Stimulated activated naive CD8-positive, alpha-beta T cell treated with anti-CD3 and anti-CD28 coated beads, Interleukin-15, Interleukin-2, amounts not matched to agents 100 ng/mL and 50 ng/mL, for 24 hours (primary cell): ENCODE measurements around the gene SLIT3.

Experiments
- H3K27ac Mint-ChIP-seq: one replicate; pipeline ENCODE4 v1.8.0; 2021; ENCODE audit warnings: mild to moderate bottlenecking, mixed read lengths
- H3K27me3 Mint-ChIP-seq: one replicate; pipeline ENCODE4 v1.8.0; 2021; ENCODE audit warnings: mixed read lengths
- H3K36me3 Mint-ChIP-seq: one replicate; pipeline ENCODE4 v1.8.0; 2021; ENCODE audit warnings: low read depth, mixed read lengths
- H3K4me1 Mint-ChIP-seq: one replicate; pipeline ENCODE4 v1.8.0; 2021; ENCODE audit warnings: low read depth, mixed read lengths
- H3K4me3 Mint-ChIP-seq: one replicate; pipeline ENCODE4 v1.8.0; 2021; ENCODE audit warnings: mild to moderate bottlenecking, mixed read lengths
- H3K9me3 Mint-ChIP-seq: one replicate; pipeline ENCODE4 v1.8.0; 2021; ENCODE audit warnings: mixed read lengths

The SLIT3 gene

DNA sequence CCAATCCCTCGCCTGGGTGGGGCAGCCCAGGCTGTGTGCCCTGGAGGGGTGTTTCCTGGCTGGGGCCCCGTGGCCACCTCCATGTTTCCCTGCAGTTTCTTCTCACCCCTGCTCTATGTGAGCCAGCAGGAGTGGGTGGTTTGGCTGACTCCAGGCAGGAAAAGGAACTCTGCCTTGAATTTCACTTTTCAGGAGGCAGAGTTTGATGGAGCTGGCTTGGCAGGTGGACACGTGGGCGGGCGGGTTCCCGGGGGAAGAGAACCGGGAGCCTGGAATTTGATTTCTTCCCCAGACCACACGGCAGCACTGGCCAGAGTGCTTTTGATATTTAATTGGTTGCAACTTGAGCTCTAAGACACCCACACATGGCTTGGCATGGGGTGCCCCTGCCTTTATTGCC lies 601.9 kb downstream of the SLIT3 start:
- Mint-ChIP-seq H3K9me3 (no peaks in the 10 kb centered on the region), H3K36me3 (no peaks in the 10 kb centered on the region), H3K27me3 (no peaks in the 10 kb centered on the region), H3K4me1 (no peaks in the 10 kb centered on the region), H3K4me3 (no peak overlapping the region), H3K27ac (no peak overlapping the region)

GRCh38 chr5:168697034-168697720 lies 603.8 kb downstream of the SLIT3 start:
- Mint-ChIP-seq H3K36me3 (no peaks in the 10 kb centered on the region), H3K4me1 (no peaks in the 10 kb centered on the region), H3K27me3 (no peaks in the 10 kb centered on the region), H3K4me3 (no peak overlapping the region), H3K27ac (no peak overlapping the region), H3K9me3 (no peaks in the 10 kb centered on the region)

DNA sequence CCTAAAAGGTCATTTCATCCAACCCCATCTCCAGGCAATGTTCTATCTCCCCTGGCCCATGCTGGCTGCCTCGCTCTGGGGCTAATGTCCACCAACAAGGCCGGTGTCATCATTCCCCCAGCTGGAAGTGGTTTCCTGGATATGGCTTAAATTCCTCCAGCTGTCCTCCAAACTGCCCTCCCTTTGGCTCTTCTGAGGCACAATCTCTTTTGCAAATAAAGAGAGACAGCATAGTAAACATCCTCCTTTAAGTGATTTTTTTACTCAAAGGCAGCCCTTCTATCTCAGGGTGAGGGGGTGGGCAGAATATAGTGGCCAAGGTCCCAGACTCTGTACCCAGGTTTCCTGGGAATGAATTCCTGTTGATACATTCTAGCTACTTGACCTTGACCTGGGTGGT lies 604.3 kb downstream of the SLIT3 start:
- no peak overlapping the region for H3K4me3 Mint-ChIP-seq
- H3K27ac Mint-ChIP-seq = no peak overlapping the region
- no peaks in the 10 kb centered on the region for H3K27me3 Mint-ChIP-seq
- H3K4me1 Mint-ChIP-seq = no peaks in the 10 kb centered on the region
- no peaks in the 10 kb centered on the region for H3K36me3 Mint-ChIP-seq
- H3K9me3 Mint-ChIP-seq = no peaks in the 10 kb centered on the region

DNA sequence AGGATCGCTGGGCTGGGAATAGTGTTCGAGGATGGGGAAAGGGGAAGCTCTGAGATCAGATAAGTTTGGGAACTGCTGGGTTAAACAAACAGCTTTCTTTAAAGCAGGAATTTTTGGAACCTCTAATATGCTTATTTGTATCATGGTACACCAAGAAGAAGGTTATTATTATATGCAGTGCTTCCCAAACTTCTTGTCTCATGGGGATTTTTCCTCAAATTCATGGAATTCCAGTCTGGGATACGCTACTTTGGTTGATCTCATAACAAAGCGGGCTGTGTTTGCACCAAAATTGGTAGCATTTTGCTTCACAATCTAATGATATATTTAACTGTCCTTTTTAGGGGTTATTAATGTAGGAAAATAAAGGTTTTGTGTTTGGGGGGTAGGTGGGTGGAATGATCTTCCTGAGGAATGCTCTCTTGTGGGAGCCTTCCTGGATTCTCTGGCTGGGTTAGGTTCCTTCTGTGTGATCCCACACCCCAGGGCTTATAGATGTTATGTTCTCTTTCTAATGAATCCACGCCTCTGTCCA lies 605.6 kb downstream of the SLIT3 start:
- H3K27me3 Mint-ChIP-seq = no peaks in the 10 kb centered on the region
- no peaks in the 10 kb centered on the region for H3K4me1 Mint-ChIP-seq
- H3K4me3 Mint-ChIP-seq = no peak overlapping the region
- no peaks in the 10 kb centered on the region for H3K36me3 Mint-ChIP-seq
- H3K9me3 Mint-ChIP-seq = no peaks in the 10 kb centered on the region
- no peak overlapping the region for H3K27ac Mint-ChIP-seq

DNA sequence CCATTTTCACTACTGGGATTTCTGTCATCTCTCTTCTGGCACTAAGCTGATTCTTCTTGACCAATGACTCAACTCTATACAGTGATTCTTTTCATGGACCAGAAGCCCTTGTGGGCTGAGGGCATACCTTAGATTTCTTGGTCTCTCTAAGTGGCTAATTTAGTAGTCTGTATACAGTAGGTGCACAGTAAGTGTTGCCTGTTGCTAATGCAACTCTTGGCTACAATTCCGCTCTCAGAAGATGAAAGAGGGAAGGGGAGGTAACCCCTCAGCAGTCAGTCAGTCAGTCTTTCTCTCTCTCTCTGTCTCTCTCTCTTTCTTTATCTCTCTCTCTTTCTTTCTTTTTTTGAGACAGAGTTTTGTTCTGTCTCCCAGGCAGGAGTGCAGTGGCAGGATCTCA lies 606.6 kb downstream of the SLIT3 start:
- no peaks in the 10 kb centered on the region for H3K4me1 Mint-ChIP-seq
- H3K36me3 Mint-ChIP-seq = no peaks in the 10 kb centered on the region
- H3K9me3 Mint-ChIP-seq = no peaks in the 10 kb centered on the region
- H3K27me3 Mint-ChIP-seq = no peaks in the 10 kb centered on the region
- H3K27ac Mint-ChIP-seq = no peak overlapping the region
- no peak overlapping the region for H3K4me3 Mint-ChIP-seq

DNA sequence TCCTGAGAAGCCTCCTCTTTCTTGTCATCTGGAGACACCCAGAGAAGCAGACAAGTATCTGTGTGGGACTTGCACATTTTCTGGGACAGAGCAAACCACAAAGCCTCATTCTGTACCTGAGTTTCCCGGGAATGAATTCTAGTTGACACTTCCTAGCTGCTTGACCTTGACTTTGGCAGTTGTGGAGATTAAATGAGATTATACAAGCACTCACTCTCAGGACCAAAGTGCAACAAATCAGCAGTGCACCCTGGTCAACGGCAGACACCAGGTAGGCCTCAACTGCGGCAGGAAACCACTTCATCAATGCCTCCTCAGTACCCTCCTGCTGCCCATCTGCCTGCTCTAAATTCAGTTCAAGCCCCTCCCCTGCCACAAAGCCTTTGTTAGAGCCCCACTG lies 607.1 kb downstream of the SLIT3 start:
- Mint-ChIP-seq H3K36me3 (no peaks in the 10 kb centered on the region), H3K27ac (no peak overlapping the region), H3K27me3 (no peaks in the 10 kb centered on the region), H3K4me3 (no peak overlapping the region), H3K4me1 (no peaks in the 10 kb centered on the region), H3K9me3 (no peaks in the 10 kb centered on the region)

- no peaks in the 10 kb centered on the region for H3K4me1 Mint-ChIP-seq
These were observed 607.6 kb downstream of the SLIT3 start for GRCh38 chr5:168693297-168693696.

GRCh38 chr5:168691891-168692290 lies 609.0 kb downstream of the SLIT3 start:
- Mint-ChIP-seq H3K9me3 (no peaks in the 10 kb centered on the region), H3K4me1 (no peaks in the 10 kb centered on the region), H3K36me3 (no peaks in the 10 kb centered on the region), H3K27ac (no peak overlapping the region), H3K4me3 (no peak overlapping the region), H3K27me3 (no peaks in the 10 kb centered on the region)

More at GRCh38 chr5:168693297-168693696, 607.6 kb downstream of the SLIT3 start:
- Mint-ChIP-seq H3K9me3 (no peaks in the 10 kb centered on the region), H3K27me3 (no peaks in the 10 kb centered on the region), H3K4me3 (no peak overlapping the region), H3K36me3 (no peaks in the 10 kb centered on the region), H3K27ac (no peak overlapping the region)

DNA sequence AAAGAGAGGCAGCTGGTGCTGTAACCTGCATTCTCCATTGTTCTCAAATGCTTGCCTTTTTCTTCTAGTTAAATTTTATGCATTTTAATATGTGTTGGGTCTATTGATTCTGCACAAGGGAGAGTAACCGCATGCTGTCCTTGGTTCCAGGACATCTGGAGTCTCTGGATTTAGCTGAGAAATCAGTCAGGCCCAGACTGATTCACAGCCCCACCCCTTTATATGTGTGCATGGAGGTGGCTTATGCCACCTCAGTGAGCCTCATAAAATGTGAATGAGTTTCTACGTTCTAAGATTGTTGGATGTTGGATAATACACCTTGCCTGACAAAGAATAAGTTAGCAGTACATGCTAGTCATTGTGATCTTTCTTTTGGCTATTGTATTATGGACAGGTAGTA lies 611.7 kb downstream of the SLIT3 start:
- H3K4me3 Mint-ChIP-seq = no peak overlapping the region
- no peak overlapping the region for H3K27ac Mint-ChIP-seq
- H3K4me1 Mint-ChIP-seq = no peaks in the 10 kb centered on the region
- H3K9me3 Mint-ChIP-seq = no peaks in the 10 kb centered on the region
- no peaks in the 10 kb centered on the region for H3K36me3 Mint-ChIP-seq
- no peaks in the 10 kb centered on the region for H3K27me3 Mint-ChIP-seq

GRCh38 chr5:168686837-168687236 lies 614.1 kb downstream of the SLIT3 start:
- peaks cover 13% of the 10 kb centered on the region for H3K4me1 Mint-ChIP-seq
- H3K27me3 Mint-ChIP-seq = no peaks in the 10 kb centered on the region
- no peaks in the 10 kb centered on the region for H3K36me3 Mint-ChIP-seq
- no peak overlapping the region for H3K27ac Mint-ChIP-seq
- no peak overlapping the region for H3K4me3 Mint-ChIP-seq
- H3K9me3 Mint-ChIP-seq = no peaks in the 10 kb centered on the region

DNA sequence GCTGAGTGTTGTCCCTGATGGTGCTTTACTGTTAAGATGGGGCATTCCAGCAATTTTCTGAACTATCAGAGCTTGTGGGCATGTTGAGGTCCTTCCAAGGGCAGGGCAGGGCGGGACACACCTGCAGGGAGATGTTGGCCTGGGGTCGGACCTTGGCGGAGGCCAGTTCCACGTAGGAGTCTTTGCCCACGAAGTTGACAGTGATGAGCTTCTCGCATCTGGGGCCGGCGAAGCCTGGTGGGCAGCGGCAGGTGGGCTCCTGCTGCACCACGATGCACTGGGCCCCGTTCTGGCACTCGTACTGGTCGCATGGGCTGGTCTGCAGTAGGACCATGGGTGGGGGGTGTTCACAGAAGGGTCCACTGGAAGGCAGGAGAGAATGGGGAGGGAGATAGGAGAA lies 615.4 kb downstream of the SLIT3 start:
- Mint-ChIP-seq H3K9me3 (no peaks in the 10 kb centered on the region), H3K27me3 (no peaks in the 10 kb centered on the region), H3K27ac (no peak overlapping the region), H3K4me3 (no peak overlapping the region), H3K36me3 (no peaks in the 10 kb centered on the region), H3K4me1 (peaks cover 13% of the 10 kb centered on the region)

- H3K36me3 Mint-ChIP-seq = no peaks in the 10 kb centered on the region
- peak overlapping the region; percentile 72 for H3K27ac Mint-ChIP-seq
- peaks cover 13% of the 10 kb centered on the region for H3K4me1 Mint-ChIP-seq
- no peak overlapping the region for H3K4me3 Mint-ChIP-seq
- no peaks in the 10 kb centered on the region for H3K27me3 Mint-ChIP-seq
- H3K9me3 Mint-ChIP-seq = no peaks in the 10 kb centered on the region
These were observed 617.0 kb downstream of the SLIT3 start for GRCh38 chr5:168683927-168684295.

DNA sequence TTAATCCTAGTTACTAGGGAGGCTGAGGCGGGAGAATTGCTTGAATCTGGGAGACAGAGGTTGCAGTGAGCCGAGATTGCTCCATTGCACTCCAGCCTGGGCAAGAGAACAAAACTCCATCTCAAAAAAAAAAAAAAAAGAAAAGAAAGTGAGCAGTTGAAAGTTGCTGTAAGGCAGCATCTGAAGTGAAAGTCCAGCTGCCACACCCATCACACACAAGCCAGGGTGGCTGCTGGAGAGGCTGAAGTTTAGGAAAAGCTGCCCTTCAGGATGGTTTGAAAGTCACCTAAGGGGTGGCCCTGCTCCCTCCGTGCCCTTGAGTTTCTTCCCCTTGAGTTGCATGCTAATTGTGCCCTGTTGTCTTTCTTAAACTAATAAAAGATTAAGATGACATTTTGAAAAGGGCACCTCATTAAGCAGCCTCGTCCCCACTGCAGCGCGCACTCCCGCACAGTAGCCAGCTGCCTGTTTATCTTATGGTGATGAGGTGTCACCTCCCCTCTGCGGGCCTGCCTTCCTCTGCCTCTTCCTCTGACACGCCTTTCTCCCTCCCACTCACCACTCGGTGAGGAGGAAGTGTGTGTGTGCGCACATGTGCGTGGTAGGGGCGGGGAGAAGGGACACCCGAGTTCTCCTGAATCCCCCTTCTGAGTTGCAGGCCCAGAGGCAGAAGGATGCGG lies 617.6 kb downstream of the SLIT3 start:
- H3K27me3 Mint-ChIP-seq = no peaks in the 10 kb centered on the region
- no peak overlapping the region for H3K4me3 Mint-ChIP-seq
- H3K4me1 Mint-ChIP-seq = peaks cover 13% of the 10 kb centered on the region
- H3K9me3 Mint-ChIP-seq = no peaks in the 10 kb centered on the region
- H3K27ac Mint-ChIP-seq = peak overlapping the region; percentile 72
- no peaks in the 10 kb centered on the region for H3K36me3 Mint-ChIP-seq

DNA sequence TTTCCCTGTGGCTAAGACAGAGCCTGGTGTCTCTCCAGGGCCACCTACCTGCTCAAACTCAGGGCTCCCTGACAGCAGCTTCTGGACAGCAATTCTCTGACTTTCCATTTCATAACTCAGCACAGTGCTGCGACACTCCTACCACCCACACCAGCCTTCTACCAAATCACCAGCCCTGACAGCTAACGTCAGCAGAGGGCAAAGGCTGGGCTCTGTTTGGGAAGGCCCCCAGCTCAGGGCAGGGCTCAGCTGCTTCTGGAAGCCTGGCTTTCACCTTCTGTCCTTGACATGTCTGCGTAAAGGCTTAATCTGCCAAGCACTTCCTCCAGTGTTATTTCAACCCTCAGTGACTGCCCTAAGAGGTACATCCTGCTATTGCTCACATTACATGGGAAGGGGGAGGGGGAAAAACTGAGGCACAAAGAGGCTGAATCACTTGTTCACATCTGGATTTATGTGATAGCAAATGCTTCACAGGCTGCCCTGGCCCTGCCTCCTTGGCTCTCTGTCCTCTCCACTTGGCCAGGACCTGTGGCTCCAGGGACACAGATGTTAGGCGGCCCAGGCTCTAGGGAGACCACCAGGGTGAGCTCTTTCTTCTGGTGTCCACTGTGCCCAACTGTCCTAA lies 619.3 kb downstream of the SLIT3 start:
- Mint-ChIP-seq H3K27ac (peak overlapping the region; percentile 4), H3K36me3 (no peaks in the 10 kb centered on the region), H3K9me3 (no peaks in the 10 kb centered on the region), H3K4me1 (peaks cover 13% of the 10 kb centered on the region), H3K27me3 (no peaks in the 10 kb centered on the region), H3K4me3 (no peak overlapping the region)

DNA sequence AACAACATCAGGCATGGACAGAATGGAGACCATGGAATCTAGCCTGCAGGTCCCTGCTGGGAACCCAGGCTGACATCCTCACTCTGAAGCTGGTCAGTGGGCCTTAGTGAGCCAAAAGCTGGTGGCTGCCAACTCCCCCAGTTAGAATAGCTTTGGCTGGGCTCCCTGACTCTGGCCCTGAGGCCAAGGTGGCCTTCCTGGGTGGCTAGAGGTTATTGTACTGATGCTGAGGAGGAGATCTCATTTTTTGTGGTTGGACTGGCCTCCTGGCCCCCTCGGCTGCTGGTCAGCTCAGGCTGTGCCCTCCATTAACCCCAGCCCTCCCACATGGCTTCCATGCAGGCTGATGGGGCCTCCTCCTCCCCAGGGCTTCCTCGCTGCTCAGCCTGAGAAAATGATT lies 620.5 kb downstream of the SLIT3 start:
- Mint-ChIP-seq H3K9me3 (no peaks in the 10 kb centered on the region), H3K36me3 (no peaks in the 10 kb centered on the region), H3K27ac (no peak overlapping the region), H3K27me3 (no peaks in the 10 kb centered on the region), H3K4me3 (no peak overlapping the region), H3K4me1 (peaks cover 13% of the 10 kb centered on the region)
